GM21529 (cell line): ENCODE data around the gene PLLP.
"Not testable (repeated sequence)": the region's sequence is repeated elsewhere in the genome, so short reads cannot be mapped to it uniquely, and the experiment has no call there.

Experiments used
- ATAC-seq: cut with Tn5 transposase; IDR thresholded peaks from one replicate; pipeline ENCODE4 v1.9.1; 2021; ENCODE audit not compliant: unreplicated experiment

The PLLP gene

GRCh38 chr16:57275946-57276345 lies 8.5 kb downstream of the PLLP start:
- ATAC-seq, result not testable (repeated sequence)

GRCh38 chr16:57273826-57274225 lies 10.6 kb downstream of the PLLP start:
- ATAC-seq, result no peak

DNA sequence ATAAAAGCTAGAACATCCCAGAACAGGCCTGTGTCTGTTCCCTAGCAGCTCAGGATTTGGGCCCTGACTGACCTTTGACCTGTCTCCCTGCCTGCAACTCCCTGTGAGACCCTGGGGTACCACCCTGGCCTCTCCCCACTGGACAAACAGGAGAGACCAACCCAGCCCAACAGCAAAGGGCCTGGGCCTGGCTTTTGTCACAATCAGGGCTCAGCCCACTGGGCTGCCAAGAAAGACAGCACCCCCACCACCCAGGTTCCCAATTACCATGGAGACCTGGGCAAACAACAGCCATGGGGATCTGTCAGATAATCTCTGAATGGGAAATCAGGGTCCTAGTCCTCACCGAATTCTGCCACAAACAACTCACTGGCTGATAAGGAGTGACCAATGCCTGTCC lies 11.1 kb downstream of the PLLP start:
- no peak for ATAC-seq

DNA sequence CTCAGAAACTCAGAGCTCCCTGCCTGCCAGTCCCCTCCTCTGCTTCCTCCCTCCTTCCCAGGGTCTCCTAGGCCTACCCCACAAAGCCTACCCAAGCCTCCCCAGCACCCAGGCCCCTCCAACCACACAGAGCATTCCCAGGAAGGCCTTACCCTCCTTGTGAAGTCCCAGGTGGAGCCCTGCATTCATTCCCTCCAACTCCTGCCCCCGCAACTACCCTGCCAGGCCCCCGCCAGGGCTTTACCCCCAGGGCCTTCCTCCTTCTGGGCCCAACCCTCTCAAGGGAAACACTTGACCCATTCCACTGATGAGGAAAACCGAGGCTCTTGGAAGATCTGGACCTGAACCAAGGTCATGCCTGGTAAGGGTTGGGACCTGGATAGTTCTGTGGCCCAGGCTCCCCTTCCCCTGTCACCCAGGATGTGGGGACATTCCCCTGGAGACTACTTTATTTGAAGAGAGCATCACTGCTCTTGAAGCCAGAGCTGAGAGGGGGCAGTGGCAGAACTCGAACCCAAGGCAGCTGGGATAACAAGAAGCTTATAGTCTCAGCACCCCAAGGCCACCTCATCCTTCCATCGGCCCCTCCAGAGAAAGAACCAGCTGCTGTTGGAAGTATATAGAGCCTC lies 12.5 kb downstream of the PLLP start:
- ATAC-seq, result no peak

GRCh38 chr16:57271063-57271345 lies 13.5 kb downstream of the PLLP start:
- no peak for ATAC-seq

DNA sequence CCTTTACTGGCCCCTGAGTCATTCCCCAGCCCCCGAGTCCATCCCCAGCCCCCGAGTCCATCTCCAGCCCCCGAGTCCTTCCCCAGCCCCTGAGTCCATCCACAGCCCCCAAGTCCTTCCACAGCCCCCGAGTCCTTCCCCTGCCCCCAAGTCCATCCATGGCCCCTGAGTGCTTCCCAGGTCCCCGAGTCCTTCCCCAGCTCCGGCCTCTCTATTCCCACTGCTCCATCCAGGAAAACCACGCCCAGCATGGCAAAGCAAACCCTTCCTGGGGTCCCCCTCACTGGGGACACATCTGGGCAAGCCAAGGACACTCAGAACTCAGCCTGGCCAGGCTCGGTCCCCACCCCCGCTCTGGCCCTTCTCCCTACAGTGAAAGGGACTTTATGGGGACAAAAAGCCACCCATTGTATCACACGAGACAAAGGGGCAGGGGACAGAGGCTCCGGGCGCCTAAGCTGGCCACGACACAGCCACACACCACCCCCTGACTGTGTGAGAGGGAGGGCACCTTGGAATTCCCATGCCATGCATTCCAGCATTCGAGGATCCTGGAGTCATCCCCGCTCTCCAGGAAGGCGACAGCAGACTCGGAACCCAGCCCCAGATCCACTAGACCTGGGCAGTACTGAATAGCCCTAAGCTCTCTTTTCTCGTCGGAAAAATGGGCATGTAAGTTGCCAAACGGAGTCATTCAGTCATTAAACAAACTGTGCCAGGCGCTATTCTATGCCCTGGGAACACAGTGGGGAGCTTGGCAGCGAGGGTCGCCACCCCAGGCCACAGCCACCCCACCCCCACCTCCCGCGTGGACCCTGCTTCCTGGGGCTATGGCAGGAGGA lies 14.0 kb downstream of the PLLP start:
- ATAC-seq, result no peak

DNA sequence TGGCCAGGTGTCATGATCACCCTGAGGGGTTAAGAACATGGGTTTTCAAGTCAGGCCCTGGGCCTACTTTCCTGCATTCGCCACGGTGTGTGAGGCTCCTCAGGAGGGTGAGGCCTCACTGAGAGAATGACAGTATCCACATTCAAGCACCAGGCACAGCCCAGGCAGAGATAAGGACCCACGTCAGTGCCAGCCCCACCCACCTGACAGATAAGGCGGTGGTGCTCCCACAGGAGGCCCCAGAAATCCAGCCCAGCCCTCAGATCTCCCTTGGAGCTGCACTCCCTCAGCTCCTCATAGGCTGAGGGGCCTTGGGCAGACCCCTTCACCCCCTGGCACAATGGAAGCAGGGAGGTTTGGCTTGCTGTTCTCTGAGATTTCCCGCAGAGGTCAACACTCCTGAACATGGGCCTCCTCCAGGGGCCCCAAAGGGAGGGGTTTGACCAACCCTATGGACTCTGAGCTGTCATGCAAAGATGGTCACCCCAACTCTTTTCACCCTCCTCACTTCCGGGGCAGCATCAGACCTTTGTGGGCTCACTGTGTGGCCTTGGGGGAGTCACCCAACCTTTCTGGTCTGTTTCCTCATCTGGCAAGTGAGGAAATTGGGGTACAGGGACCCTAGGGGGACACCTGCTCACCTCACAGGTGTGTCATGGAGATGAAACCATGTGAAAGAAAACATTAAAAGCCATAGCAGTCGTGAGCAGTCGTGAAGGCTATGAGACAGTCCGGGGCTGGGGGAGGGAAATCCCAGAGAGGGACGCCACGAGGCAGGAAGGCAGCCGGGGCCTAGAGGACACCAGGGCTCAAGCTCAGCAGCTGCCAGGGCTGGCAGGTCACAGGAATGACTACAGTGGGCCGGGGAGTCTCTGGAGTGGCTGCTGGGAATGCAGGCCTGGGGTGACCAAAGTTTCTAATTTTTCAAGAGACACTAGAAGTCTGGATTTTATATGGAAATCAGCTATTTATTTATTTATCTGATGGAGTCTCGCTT lies 15.4 kb downstream of the PLLP start:
- no peak for ATAC-seq

DNA sequence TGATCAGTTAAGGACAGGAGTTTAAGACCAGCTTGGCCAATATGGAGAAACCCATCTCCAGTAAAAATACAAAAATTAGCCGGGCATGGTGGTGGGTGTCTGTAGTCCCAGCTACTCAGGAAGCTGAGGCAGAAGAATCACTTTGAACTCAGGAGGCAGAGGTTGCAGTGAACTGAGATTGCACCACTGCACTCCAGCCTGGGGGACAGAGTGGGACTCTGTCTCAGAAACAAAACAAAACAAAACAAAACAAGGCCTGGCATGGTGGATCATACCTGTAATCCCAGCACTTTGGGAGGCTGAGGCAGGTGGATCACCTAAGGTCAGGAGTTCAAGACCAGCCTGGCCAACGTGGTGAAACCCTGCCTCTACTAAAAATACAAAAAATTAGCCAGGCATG lies 17.1 kb downstream of the PLLP start:
- ATAC-seq, result not testable (repeated sequence)

- no peak for ATAC-seq
Measured at GRCh38 chr16:57266531-57267260, 17.8 kb downstream of the PLLP start.

DNA sequence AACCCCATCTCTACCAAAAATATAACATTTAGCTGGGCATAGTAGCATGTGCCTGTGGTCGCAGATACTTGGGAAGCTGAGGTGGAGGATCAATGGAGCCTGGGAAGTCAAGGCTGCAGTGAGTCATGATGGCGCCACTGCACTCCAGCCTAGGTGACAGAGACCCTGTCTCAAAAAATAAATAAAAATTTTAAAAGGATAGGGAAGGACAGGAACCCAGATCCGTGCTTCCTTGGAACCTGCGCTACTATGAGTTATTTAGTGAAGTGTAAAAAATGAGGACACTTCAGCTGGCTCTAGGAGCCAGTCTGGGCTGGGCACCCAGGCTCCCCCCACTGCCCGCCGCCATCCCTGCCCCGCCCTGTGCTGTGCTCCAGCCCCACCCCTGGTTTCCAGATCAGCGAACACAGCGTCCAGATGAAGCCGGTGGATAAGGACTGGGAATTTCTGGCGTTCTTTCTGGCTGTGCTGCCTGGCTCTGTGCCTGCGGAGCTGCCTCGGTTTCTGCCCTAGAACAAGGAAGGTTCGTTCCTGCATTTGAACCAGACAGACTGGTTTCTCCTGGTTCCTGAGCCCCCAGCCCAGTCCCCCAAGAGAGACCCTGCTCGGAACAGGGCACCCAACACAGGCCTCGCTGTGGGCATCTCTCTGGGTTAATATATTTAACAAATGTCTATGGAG lies 18.5 kb downstream of the PLLP start:
- no peak for ATAC-seq

DNA sequence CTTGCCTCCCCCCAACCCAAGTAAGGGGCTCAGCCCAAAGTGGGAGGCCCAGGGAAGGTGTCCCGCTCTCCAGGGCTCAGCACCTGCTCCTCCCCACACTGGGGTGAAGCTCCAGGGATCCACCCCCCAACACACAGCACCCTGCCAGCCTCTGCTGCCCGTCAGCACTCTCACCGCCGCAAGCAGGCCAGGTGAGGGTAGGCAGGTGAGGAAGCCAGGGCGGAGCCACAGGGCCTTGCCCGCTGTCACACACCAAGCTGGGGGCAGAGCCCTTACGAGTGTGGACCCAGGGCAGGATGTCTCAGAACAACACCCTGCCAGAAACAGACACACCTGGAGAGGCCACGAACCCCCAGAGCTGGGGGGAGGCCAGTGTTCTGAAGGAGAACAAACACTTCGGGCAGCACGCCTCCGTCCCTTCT lies 19.5 kb downstream of the PLLP start:
- ATAC-seq, result no peak

GRCh38 chr16:57264381-57264780 lies 20.1 kb downstream of the PLLP start:
- no peak for ATAC-seq

DNA sequence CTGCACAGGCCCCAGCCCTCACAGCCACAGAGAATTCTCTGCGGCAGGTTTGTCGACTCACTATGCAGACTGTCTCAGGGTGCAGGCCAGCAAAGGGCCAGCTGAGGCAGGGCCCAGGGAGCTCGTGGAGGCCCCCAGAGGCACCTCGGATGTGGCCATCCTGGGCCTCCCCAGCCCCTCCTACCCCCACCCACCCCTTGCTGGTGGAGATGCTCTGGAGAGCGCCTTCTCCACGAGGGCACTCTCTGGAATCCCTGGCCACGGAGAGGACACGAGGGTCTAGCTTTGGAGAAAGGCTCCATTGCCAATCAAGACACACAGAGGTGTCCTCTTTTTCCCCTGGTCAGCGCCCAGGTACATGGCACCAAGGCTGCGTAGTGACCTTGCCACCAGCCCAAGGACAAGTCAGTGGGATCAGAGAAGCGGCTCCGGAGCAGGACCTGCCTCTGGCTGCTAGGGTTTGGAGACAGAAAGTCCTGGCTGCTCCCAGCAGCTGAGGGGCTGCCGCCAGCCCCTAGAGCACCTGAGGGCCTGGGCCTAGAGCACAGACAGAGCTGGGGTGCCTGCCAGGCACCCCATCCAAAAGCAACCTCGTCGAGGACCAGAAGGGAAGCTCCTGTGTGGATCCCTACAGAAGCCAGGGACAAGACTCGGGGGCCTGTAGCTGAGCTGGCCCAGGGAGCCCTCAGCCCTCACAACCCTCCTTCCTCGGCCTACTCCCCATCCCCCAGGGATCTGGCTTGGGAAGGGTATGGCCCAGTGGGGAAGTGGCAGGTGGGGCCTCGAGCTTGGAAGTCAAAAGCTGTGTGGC lies 20.7 kb downstream of the PLLP start:
- no peak for ATAC-seq

GRCh38 chr16:57262841-57263540 lies 21.5 kb downstream of the PLLP start:
- no peak for ATAC-seq

GRCh38 chr16:57261806-57262205 lies 22.7 kb downstream of the PLLP start:
- ATAC-seq, result no peak

- peak; percentile 41 for ATAC-seq
Measured at GRCh38 chr16:57260294-57260929, 24.1 kb downstream of the PLLP start.

GRCh38 chr16:57258910-57259475 lies 25.5 kb downstream of the PLLP start:
- ATAC-seq, result no peak
